WTC11 (cell line): ENCODE measurements around the gene KIR2DL3.

Experiments used
- GRHL2 ChIP-seq: fragments of 250-450 bp; sonication (Bioruptor Pico); IDR thresholded peaks from 2 replicates; pipeline ENCODE4 v1.8.0; 2022; ENCODE audit warnings: mild to moderate bottlenecking, moderate library complexity; ENCODE audit not compliant: insufficient replicate concordance, severe bottlenecking
- JUN ChIP-seq: sonication (generic); formaldehyde crosslinking; IDR thresholded peaks from 2 replicates; pipeline ENCODE4 v1.8.0; 2023; ENCODE audit warnings: mild to moderate bottlenecking, missing genetic modification reagents
- TEAD4 ChIP-seq: sonication (generic); formaldehyde crosslinking; IDR thresholded peaks from 2 replicates; pipeline ENCODE4 v1.8.0; 2022; ENCODE audit warnings: mild to moderate bottlenecking, missing genetic modification reagents
- ZNF263 ChIP-seq: sonication (generic); formaldehyde crosslinking; IDR thresholded peaks from 2 replicates; pipeline ENCODE4 v1.8.1; 2022; ENCODE audit warnings: low read depth, mild to moderate bottlenecking, moderate library complexity, missing genetic modification reagents
- TF ChIP-seq, protein P1 (sequence below): fragments of 200-600 bp; IDR thresholded peaks from 2 replicates; pipeline ENCODE4 v1.8.0; 2022; ENCODE audit warnings: antibody characterized with exemption
- TF ChIP-seq, protein P2 (sequence below): sonication (generic); formaldehyde crosslinking; IDR thresholded peaks from 2 replicates; pipeline ENCODE4 v1.8.0; 2022; ENCODE audit warnings: mild to moderate bottlenecking, missing genetic modification reagents

DNA sequence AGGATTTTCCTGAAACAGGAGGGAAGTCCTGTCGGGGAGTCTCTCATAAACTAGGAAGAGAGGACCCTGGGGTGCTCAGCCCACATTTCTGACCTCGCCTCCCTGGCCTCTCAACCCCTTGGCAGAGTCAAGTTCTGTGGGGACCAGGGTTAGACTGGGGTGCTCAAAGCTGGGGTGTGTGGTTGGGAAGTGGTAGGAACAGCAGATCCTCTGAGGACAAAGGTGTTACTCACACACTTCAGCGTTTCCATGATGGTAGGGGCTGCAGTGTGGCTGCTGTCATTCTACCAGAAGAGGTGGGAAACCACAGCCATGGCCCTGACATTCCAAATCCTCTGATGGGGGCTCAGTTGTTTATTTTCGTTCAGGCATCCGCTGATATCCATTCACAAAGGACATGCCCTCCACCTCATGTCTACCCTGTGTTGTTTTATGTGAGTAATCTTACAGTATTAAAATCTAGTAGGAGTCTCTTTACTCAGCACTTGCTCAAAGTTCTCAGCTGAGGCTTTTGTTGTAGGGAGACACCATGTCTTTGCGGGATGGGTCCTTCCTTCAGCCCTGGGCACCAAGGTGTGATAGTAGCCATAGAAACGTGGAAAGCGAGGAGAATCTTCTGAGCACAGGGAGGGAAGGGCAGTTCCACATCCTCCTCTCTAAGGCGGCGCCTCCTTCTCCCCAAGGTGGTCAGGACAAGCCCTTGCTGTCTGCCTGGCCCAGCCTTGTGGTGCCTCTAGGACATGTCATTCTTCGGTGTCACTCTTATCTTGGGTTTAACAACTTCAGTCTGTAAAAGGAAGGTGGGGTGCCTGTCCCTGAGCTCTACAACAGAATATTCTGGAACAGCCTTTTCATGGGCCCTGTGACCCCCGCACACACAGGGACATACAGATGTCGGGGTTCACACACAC, 1.5 kb downstream of the KIR2DL3 start:
- TF ChIP-seq, protein P1, sequence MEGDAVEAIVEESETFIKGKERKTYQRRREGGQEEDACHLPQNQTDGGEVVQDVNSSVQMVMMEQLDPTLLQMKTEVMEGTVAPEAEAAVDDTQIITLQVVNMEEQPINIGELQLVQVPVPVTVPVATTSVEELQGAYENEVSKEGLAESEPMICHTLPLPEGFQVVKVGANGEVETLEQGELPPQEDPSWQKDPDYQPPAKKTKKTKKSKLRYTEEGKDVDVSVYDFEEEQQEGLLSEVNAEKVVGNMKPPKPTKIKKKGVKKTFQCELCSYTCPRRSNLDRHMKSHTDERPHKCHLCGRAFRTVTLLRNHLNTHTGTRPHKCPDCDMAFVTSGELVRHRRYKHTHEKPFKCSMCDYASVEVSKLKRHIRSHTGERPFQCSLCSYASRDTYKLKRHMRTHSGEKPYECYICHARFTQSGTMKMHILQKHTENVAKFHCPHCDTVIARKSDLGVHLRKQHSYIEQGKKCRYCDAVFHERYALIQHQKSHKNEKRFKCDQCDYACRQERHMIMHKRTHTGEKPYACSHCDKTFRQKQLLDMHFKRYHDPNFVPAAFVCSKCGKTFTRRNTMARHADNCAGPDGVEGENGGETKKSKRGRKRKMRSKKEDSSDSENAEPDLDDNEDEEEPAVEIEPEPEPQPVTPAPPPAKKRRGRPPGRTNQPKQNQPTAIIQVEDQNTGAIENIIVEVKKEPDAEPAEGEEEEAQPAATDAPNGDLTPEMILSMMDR, result no peak
- no peak for TF ChIP-seq TEAD4
- TF ChIP-seq JUN (CRISPR knock-in tag), result no peak
- no peak for TF ChIP-seq GRHL2
- no peak for TF ChIP-seq ZNF263 (CRISPR knock-in tag)
- TF ChIP-seq, protein P2, sequence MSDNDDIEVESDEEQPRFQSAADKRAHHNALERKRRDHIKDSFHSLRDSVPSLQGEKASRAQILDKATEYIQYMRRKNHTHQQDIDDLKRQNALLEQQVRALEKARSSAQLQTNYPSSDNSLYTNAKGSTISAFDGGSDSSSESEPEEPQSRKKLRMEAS (CRISPR knock-in tag), result no peak
